Liver (tissue), 3 donors: ENCODE measurements around the gene C9orf50.

Source experiments
- FOXA1 ChIP-seq: IDR thresholded peaks from 2 replicates; pipeline ENCODE4 v1.6.1; 2016; ENCODE audit warnings: antibody characterized with exemption
- SP1 ChIP-seq: IDR thresholded peaks from 2 replicates; pipeline ENCODE4 v1.6.1; 2018; ENCODE audit warnings: antibody characterized with exemption, mild to moderate bottlenecking
- TAF1 ChIP-seq: conservative IDR thresholded peaks from 2 replicates; pipeline ENCODE4 v1.6.1; 2016; ENCODE audit warnings: antibody characterized with exemption, mild to moderate bottlenecking
- YY1 ChIP-seq: IDR thresholded peaks from 2 replicates; pipeline ENCODE4 v1.6.1; 2016; ENCODE audit warnings: antibody characterized with exemption, mild to moderate bottlenecking
- TF ChIP-seq, protein P1 (sequence below): IDR thresholded peaks from 2 replicates; pipeline ENCODE4 v1.6.1; 2016; ENCODE audit warnings: antibody characterized with exemption
- TF ChIP-seq, protein P2 (sequence below): fragments of 150-350 bp; IDR thresholded peaks from 2 replicates; pipeline ENCODE4 v1.5.1; 2017; ENCODE audit warnings: improper control_type of control experiment, low read depth, low read length; ENCODE audit not compliant: missing input control
- donor health status: healthy.
- donor health status: healthy.

DNA sequence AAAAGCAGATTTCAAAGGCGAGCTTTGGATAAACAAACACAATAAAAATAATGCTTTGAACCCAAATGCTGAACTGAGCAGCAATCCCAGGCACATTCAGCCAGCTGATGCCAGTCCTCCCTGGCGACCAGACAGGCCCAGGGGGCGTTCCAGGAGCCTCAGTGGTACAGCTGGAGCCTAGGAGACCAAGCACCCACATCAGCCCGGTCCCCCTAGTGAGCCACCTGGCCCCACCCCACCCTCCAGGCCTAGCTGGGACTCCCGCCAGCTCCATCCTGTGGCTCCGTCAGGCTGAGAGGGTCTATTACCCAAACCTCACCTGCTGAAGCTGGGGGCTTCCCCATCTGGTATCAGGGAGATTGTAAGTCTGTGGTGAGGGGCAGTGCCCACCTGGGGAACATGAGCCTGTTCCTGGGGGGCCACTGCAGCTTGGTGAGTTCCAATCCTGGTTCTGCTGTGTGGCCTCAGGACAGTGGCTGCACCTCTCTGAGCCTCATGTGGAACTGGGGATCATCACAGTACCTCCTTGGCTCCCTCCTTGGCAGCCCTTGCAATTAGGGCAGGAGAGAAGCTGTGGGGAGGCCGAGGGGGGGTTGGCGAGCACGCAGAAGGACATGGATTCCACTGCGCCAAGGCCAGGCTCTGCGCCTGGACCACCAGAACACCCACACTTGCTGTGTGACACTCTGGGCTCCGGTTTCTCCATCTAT lies 16.7 kb downstream of the C9orf50 start:
- TF ChIP-seq TAF1 (no peak), SP1 (no peak), YY1 (no peak), FOXA1 (no peak)
- TF ChIP-seq, protein P1, sequence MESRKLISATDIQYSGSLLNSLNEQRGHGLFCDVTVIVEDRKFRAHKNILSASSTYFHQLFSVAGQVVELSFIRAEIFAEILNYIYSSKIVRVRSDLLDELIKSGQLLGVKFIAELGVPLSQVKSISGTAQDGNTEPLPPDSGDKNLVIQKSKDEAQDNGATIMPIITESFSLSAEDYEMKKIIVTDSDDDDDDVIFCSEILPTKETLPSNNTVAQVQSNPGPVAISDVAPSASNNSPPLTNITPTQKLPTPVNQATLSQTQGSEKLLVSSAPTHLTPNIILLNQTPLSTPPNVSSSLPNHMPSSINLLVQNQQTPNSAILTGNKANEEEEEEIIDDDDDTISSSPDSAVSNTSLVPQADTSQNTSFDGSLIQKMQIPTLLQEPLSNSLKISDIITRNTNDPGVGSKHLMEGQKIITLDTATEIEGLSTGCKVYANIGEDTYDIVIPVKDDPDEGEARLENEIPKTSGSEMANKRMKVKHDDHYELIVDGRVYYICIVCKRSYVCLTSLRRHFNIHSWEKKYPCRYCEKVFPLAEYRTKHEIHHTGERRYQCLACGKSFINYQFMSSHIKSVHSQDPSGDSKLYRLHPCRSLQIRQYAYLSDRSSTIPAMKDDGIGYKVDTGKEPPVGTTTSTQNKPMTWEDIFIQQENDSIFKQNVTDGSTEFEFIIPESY = no peak
- TF ChIP-seq, protein P2, sequence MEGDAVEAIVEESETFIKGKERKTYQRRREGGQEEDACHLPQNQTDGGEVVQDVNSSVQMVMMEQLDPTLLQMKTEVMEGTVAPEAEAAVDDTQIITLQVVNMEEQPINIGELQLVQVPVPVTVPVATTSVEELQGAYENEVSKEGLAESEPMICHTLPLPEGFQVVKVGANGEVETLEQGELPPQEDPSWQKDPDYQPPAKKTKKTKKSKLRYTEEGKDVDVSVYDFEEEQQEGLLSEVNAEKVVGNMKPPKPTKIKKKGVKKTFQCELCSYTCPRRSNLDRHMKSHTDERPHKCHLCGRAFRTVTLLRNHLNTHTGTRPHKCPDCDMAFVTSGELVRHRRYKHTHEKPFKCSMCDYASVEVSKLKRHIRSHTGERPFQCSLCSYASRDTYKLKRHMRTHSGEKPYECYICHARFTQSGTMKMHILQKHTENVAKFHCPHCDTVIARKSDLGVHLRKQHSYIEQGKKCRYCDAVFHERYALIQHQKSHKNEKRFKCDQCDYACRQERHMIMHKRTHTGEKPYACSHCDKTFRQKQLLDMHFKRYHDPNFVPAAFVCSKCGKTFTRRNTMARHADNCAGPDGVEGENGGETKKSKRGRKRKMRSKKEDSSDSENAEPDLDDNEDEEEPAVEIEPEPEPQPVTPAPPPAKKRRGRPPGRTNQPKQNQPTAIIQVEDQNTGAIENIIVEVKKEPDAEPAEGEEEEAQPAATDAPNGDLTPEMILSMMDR = no peak
